Activated T-helper 9 cell treated with anti-CD3 and anti-CD28 coated beads, Interleukin-2, amount 50 U/mL, for 16 hours (primary cell): ENCODE data around the gene KRT33A.

Experiments
- DNase-seq: peaks from one replicate; pipeline ENCODE4 v3.0.0-alpha.2; 2020; ENCODE audit warnings: low read depth

KRT33A gene

GRCh38 chr17:41301916-41302901 lies 48.4 kb downstream of the KRT33A start, which contains the start of gene KRTAP29-1:
TSS of gene KRTAP29-1 (minus strand) at chr17:41302851. CDS start at chr17:41302851, 0 bp downstream.
- no peak for DNase-seq

GRCh38 chr17:41301204-41301790 lies 49.3 kb downstream of the KRT33A start:
- DNase-seq: no peak

GRCh38 chr17:41298458-41299135 lies 52.0 kb downstream of the KRT33A start:
- DNase-seq: no peak

GRCh38 chr17:41296846-41297245 lies 53.8 kb downstream of the KRT33A start:
- DNase-seq: no peak
